OCI-LY1 (cell line): ENCODE results near the gene PER1.
A peak's percentile ranks its signal among the peaks of the same experiment; 100 is the strongest.

ENCODE experiments used
- H2AFZ ChIP-seq: fragments of 200-600 bp; sonication (generic), shearing (Covaris generic); 2 replicates; pipeline ENCODE4 v1.6.0; 2014; ENCODE audit warnings: antibody characterized with exemption, mild to moderate bottlenecking, low read length
- H3F3A ChIP-seq: fragments of 200-600 bp; sonication (generic), shearing (Covaris generic); 2 replicates; pipeline ENCODE4 v1.6.0; 2014; ENCODE audit warnings: mild to moderate bottlenecking, antibody characterized with exemption, low read length, moderate library complexity; ENCODE audit not compliant: insufficient read depth
- H3K27ac ChIP-seq: fragments of 200-600 bp; sonication (generic); 2 replicates; pipeline ENCODE4 v1.5.1; 2014; ENCODE audit warnings: low read length, mixed run types, mild to moderate bottlenecking, low read depth; ENCODE audit not compliant: poor library complexity, severe bottlenecking
- H3K27me3 ChIP-seq: fragments of 200-600 bp; sonication (generic); 2 replicates; pipeline ENCODE4 v1.6.0; 2014; ENCODE audit warnings: antibody characterized with exemption, mild to moderate bottlenecking, low read length, moderate library complexity; ENCODE audit not compliant: insufficient read depth
- H3K36me3 ChIP-seq: fragments of 200-600 bp; sonication (generic); 2 replicates; pipeline ENCODE4 v1.6.1; 2014; ENCODE audit warnings: mild to moderate bottlenecking, antibody characterized with exemption, low read length, moderate library complexity, mixed read lengths; ENCODE audit not compliant: insufficient read depth
- H3K4me1 ChIP-seq: fragments of 200-600 bp; sonication (generic); 2 replicates; pipeline ENCODE4 v1.5.1; 2014; ENCODE audit warnings: mild to moderate bottlenecking, low read length, moderate library complexity; ENCODE audit not compliant: insufficient read depth, severe bottlenecking
- H3K4me2 ChIP-seq: fragments of 200-600 bp; sonication (generic), shearing (Covaris generic); 2 replicates; pipeline ENCODE4 v1.6.1; 2014; ENCODE audit warnings: low read length
- H3K4me3 ChIP-seq: fragments of 200-600 bp; sonication (generic); 2 replicates; pipeline ENCODE4 v1.5.1; 2014; ENCODE audit warnings: low read length, low read depth, mild to moderate bottlenecking, mixed read lengths; ENCODE audit not compliant: poor library complexity, severe bottlenecking
- H3K79me2 ChIP-seq: fragments of 200-600 bp; shearing (Covaris generic); 2 replicates; pipeline ENCODE4 v1.6.1; 2016; ENCODE audit warnings: mixed run types, low read length, mixed read lengths; ENCODE audit not compliant: insufficient read depth
- H3K9ac ChIP-seq: fragments of 200-600 bp; sonication (generic), shearing (Covaris generic); 2 replicates; pipeline ENCODE4 v1.6.1; 2014; ENCODE audit warnings: mild to moderate bottlenecking, low read length, mixed read lengths
- H3K9me2 ChIP-seq: fragments of 200-600 bp; sonication (generic), shearing (Covaris generic); 2 replicates; pipeline ENCODE4 v1.6.1; 2014; ENCODE audit warnings: low read depth, mild to moderate bottlenecking, low read length, mixed read lengths
- H3K9me3 ChIP-seq: fragments of 200-600 bp; shearing (Covaris generic); 2 replicates; pipeline ENCODE4 v1.6.1; 2014; ENCODE audit warnings: low read length, mixed read lengths
- H4K20me1 ChIP-seq: fragments of 200-600 bp; sonication (generic), shearing (Covaris generic); 2 replicates; pipeline ENCODE4 v1.6.0; 2016; ENCODE audit warnings: mild to moderate bottlenecking, low read length; ENCODE audit not compliant: insufficient read depth
- EZH2 ChIP-seq: fragments of 200-600 bp; sonication (generic), shearing (Covaris generic); IDR thresholded peaks from 2 replicates; pipeline ENCODE4 v1.8.0; 2017; ENCODE audit warnings: borderline replicate concordance, mixed run types, mild to moderate bottlenecking, antibody characterized with exemption, low read length, moderate library complexity, mixed read lengths
- TF ChIP-seq, protein P1 (sequence below): fragments of 200-600 bp; sonication (generic), shearing (Covaris generic); IDR thresholded peaks from 2 replicates; pipeline ENCODE4 v1.5.1; 2017; ENCODE audit warnings: mild to moderate bottlenecking, antibody characterized with exemption, low read length, moderate library complexity, mixed read lengths

Gene PER1

DNA sequence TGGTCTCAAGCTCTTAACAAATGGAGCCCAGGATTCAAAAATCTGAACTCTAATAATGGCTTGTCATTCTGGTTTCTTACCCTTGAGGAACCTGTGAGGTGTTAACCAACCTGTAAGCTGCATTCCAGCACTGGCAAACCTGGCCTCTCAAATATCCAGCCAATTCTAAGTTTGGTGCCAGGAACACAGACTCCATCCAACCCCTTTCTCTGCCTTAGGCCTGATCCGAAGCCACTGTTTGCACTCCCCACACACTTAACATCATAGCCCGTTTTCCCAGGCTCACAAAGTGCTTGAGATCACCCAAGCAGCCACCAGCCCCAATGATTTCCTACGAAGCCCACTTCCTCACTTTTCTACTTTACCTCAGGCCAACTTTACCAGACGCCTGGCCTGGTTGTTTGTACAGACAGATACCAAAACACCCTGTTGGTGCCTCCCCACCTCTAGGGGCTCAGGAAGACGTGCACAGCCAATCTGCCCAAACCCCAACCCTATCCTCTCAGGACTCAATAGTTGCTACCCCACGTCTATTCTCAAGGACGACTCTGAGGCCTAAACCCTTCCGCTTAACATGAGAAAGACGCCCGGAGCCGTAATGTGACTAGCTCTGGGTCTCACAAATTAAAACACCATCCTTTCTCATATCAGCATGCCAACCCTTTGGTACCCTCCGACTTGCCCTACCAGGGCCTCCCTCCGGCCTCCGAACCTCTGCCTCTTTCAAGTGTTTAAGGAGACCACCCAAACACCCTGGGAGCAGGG is 3.2 kb upstream of the PER1 start:
- no peaks in the 10 kb centered on the region for H3K9me3 ChIP-seq
- H4K20me1 ChIP-seq, result no peaks in the 10 kb centered on the region
- peak overlapping the region; percentile 64 for H3K9ac ChIP-seq
- TF ChIP-seq, protein P1, sequence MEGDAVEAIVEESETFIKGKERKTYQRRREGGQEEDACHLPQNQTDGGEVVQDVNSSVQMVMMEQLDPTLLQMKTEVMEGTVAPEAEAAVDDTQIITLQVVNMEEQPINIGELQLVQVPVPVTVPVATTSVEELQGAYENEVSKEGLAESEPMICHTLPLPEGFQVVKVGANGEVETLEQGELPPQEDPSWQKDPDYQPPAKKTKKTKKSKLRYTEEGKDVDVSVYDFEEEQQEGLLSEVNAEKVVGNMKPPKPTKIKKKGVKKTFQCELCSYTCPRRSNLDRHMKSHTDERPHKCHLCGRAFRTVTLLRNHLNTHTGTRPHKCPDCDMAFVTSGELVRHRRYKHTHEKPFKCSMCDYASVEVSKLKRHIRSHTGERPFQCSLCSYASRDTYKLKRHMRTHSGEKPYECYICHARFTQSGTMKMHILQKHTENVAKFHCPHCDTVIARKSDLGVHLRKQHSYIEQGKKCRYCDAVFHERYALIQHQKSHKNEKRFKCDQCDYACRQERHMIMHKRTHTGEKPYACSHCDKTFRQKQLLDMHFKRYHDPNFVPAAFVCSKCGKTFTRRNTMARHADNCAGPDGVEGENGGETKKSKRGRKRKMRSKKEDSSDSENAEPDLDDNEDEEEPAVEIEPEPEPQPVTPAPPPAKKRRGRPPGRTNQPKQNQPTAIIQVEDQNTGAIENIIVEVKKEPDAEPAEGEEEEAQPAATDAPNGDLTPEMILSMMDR, result no peak
- no peak for TF ChIP-seq EZH2
- peak overlapping the region; percentile 69 for H3K4me3 ChIP-seq
- peak overlapping the region; percentile 63 for H3K27ac ChIP-seq
- peak overlapping the region; percentile 84 for H3K4me2 ChIP-seq
- H3F3A ChIP-seq, result no peaks in the 10 kb centered on the region
- no peaks in the 10 kb centered on the region for H3K27me3 ChIP-seq
- no peaks in the 10 kb centered on the region for H3K79me2 ChIP-seq
- H3K36me3 ChIP-seq, result peaks cover 15% of the 10 kb centered on the region
- H3K4me1 ChIP-seq, result peaks cover 63% of the 10 kb centered on the region
- H3K9me2 ChIP-seq, result no peaks in the 10 kb centered on the region
- no peak overlapping the region for H2AFZ ChIP-seq

DNA sequence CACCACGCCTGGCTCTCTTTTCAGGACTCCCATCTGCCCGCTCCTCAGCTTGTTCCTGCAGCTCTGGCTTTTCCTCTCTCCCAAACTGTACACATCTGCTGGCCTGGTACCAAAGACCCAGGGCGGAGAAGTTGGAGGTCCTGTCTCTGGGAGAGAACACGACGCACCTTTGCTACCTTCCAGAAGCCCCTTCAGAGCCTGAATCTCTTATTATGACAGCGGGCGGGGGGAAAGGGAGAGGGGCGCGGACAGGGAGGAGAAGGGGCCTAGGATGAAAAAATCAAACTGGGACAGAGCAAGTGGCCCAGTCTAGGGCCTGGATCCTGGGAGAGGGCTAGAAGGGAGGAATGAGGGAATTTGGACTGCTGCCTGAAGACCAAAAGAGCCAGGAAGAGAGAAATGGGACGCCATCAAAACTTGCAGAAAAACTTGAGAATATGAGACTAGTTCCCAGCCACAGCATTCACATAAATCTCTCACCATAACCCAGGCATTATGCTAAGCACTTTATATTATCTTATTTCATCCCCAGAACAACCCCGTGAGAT is 2.5 kb upstream of the PER1 start:
- Histone ChIP-seq H4K20me1 (no peaks in the 10 kb centered on the region), H3K4me2 (peak overlapping the region; percentile 84), H3K9ac (no peak overlapping the region; the same call in 1 of the 2 replicates), H3K27ac (peak overlapping the region; percentile 63), H3K36me3 (peaks cover 12% of the 10 kb centered on the region), H3K9me2 (no peaks in the 10 kb centered on the region), H3K79me2 (no peaks in the 10 kb centered on the region), H3K4me1 (peaks cover 57% of the 10 kb centered on the region), H3K9me3 (no peaks in the 10 kb centered on the region), H2AFZ (no peak overlapping the region), H3K27me3 (no peaks in the 10 kb centered on the region), H3F3A (no peaks in the 10 kb centered on the region), H3K4me3 (peak overlapping the region; percentile 69)
- TF ChIP-seq, protein P1, result no peak
- TF ChIP-seq EZH2, result no peak

DNA sequence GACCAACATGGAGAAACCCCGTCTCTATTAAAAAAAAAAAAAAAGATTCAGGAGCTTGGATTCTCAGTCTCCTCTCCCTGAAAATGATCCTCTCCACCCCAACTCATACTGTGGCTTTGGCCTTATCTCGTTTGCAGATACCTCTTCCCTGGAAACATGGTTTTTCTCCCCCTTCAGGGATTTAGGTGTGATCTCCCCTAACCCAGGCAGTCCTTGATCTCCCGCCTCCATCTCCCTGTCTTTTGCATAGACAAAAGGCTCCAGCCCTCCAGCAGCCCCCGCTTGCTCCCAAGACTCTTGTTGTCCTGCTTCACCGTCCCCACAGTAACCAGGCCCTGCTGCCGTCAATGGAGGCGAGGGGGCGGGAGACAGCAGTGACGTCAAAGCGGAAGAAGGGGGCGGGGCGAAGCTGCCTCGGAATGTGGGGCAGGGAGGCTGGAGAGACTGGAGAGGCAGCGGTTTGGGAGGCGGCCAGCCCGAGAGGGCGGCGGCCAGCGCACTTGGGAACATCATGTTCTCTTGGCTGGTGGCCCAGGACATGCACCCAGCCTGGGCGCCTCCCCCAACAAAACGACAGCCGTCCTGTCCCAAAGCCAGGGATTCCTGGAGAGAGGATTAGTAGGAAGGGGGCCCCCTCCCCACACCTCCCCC is 1.9 kb upstream of the PER1 start:
- H3K79me2 ChIP-seq, result no peaks in the 10 kb centered on the region
- H3K9me3 ChIP-seq, result no peaks in the 10 kb centered on the region
- peak overlapping the region; percentile 29; the same call in 1 of the 2 replicates for H3K9ac ChIP-seq
- no peak for TF ChIP-seq EZH2
- TF ChIP-seq, protein P1, result no peak
- peaks cover 13% of the 10 kb centered on the region for H3K36me3 ChIP-seq
- no peaks in the 10 kb centered on the region for H3F3A ChIP-seq
- no peak overlapping the region for H2AFZ ChIP-seq
- peaks cover 57% of the 10 kb centered on the region for H3K4me1 ChIP-seq
- no peaks in the 10 kb centered on the region for H3K9me2 ChIP-seq
- peak overlapping the region; percentile 28 for H3K4me3 ChIP-seq
- H3K4me2 ChIP-seq, result peak overlapping the region; percentile 58
- H3K27me3 ChIP-seq, result no peaks in the 10 kb centered on the region
- peak overlapping the region; percentile 63 for H3K27ac ChIP-seq
- no peaks in the 10 kb centered on the region for H4K20me1 ChIP-seq
